Esophagus squamous epithelium (tissue), 4 donors: ENCODE results near the gene CALB2.
"Not testable (repeated sequence)": the region's sequence is repeated elsewhere in the genome, so short reads cannot be mapped to it uniquely, and the experiment has no call there.

Experiments
- CTCF ChIP-seq, 6 experiments: fragments of 450-650 bp in 4 of 6; fragments of 200-600 bp in 2 of 6; sonication (generic) in 2 of 6; IDR thresholded peaks; one replicate each; pipeline ENCODE4 v1.5.1; 2016 to 2019; ENCODE audit warnings: antibody characterized with exemption in 6 of 6, mild to moderate bottlenecking in 4 of 6, moderate library complexity in 4 of 6
- POLR2A ChIP-seq, 4 donors: fragments of 450-650 bp; IDR thresholded peaks; one replicate each; pipeline ENCODE4 v1.6.1; 2017; ENCODE audit warnings: antibody characterized with exemption in 4 of 4, mild to moderate bottlenecking in 4 of 4, moderate library complexity in 3 of 4

GRCh38 chr16:71313591-71313990 lies 44.9 kb upstream of the CALB2 start:
- TF ChIP-seq POLR2A, CTCF (IDR thresholded peaks at IDR 0.05): not testable (repeated sequence)
